ENCODE results near the gene ZNF44. TPM values are rescaled to one million over a fixed set of nuclear protein-coding genes. Genes with fewer than 3 reads are reported as not detected.

ZNF44 gene
- polyA plus RNA-seq, 1 experiment = 4.8 TPM

DNA sequence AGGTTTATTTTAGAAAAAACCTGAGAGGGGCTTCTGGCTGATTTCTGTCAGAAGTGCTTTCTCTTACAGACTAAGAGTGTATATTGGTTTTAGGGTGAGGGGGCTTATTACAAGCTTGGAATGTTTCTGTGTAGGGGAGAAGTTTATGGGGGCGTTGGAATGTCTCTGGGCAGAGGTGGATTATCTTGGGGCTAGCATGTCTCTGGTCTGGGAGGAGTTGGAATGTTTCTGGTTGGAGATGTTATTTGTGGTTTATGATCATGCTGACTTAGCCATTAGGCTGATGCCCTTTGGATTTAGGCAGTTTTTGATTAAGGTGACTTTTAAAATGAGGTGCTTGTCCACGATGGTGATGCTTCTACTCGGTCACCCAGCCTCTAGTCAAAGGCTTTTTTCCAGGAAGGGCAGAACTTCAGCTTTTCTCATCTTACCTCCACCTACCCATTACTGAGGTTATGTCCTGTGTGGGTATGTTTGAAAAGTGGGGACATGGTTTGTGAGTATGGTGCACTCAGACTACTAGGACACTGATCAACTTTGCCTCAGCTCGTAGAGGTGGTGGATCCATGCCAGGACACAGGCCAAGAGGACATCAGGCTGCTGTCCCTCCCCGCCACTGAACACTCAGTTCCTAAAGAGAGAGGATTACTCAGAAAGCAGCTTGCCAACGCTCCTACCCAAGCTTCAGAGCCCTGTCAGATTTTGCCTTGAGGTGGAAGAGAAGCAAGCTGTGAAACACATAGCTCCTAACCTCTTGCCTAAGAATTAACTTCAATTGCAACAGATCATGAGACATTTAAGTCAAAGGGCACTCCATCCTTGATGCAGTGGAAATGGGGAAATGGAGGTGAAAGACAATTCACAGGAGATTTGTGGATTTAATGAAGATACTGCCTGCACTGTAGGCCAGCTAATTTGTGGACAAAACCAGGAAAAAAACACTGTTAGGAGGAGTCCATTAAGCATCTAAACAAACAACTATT is 63.6 kb downstream of the ZNF44 start:
- ChIA-PET CTCF (interaction anchor here (0.6 kb wide), 1 partner anchor 310 kb away, joined by 3 read pairs; no protein-coding TSS in a partner anchor), POLR2A (no interaction called here)
- H3K9me3 ChIP-seq (ENCODE audit: control insufficient read depth, insufficient read depth, low read length) = peaks cover 21% of the 10 kb centered on the region
- no peak overlapping the region for H3K4me3 ChIP-seq (ENCODE audit: low read depth, low read length)
- TF ChIP-seq, protein P1, sequence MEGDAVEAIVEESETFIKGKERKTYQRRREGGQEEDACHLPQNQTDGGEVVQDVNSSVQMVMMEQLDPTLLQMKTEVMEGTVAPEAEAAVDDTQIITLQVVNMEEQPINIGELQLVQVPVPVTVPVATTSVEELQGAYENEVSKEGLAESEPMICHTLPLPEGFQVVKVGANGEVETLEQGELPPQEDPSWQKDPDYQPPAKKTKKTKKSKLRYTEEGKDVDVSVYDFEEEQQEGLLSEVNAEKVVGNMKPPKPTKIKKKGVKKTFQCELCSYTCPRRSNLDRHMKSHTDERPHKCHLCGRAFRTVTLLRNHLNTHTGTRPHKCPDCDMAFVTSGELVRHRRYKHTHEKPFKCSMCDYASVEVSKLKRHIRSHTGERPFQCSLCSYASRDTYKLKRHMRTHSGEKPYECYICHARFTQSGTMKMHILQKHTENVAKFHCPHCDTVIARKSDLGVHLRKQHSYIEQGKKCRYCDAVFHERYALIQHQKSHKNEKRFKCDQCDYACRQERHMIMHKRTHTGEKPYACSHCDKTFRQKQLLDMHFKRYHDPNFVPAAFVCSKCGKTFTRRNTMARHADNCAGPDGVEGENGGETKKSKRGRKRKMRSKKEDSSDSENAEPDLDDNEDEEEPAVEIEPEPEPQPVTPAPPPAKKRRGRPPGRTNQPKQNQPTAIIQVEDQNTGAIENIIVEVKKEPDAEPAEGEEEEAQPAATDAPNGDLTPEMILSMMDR (IDR thresholded peaks at IDR 0.05; ENCODE audit: low read depth, low read length) = no peak
- H3K27ac ChIP-seq (ENCODE audit: low read depth, low read length) = no peak overlapping the region
- no peak for DNase-seq (ENCODE audit: low read depth, low spot score)
- no peaks in the 10 kb centered on the region for H3K27me3 ChIP-seq (ENCODE audit: control insufficient read depth, insufficient read depth, low read length)

- H3K4me3 ChIP-seq (ENCODE audit: low read depth, low read length) = no peak overlapping the region
- ChIA-PET CTCF (no interaction called here), POLR2A (no interaction called here)
- H3K27ac ChIP-seq (ENCODE audit: low read depth, low read length) = no peak overlapping the region
- peaks cover 16% of the 10 kb centered on the region for H3K9me3 ChIP-seq (ENCODE audit: control insufficient read depth, insufficient read depth, low read length)
- no peaks in the 10 kb centered on the region for H3K27me3 ChIP-seq (ENCODE audit: control insufficient read depth, insufficient read depth, low read length)
- no peak for DNase-seq (ENCODE audit: low read depth, low spot score)
- TF ChIP-seq, protein P1 (IDR thresholded peaks at IDR 0.05; ENCODE audit: low read depth, low read length) = no peak
Observed at GRCh38 chr19:12229990-12230389, 64.7 kb downstream of the ZNF44 start.

DNA sequence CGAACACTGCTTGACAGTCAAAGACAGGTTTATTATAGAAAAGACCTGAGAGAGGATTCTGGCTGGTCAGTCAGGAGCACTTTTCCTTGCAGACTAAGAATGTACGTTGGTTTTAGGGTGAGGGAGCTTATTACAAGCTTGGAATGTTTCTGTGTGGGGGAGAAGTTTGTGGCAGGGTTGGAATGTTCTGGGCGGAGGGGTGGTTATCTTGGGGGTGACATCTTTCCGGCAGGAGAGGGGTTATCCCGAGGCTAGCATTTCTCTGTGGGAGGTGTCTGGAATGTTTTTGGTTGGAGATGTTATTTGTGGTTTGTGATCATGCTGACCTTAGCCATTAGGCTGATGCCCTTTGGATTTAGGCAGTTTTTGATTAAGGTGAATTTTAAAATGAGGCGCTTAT is 70.0 kb downstream of the ZNF44 start:
- H3K27me3 ChIP-seq (ENCODE audit: control insufficient read depth, insufficient read depth, low read length) = no peaks in the 10 kb centered on the region
- H3K27ac ChIP-seq (ENCODE audit: low read depth, low read length) = no peak overlapping the region
- no peak for DNase-seq (ENCODE audit: low read depth, low spot score)
- TF ChIP-seq, protein P1 (IDR thresholded peaks at IDR 0.05; ENCODE audit: low read depth, low read length) = no peak
- CTCF ChIA-PET = no interaction called here
- H3K4me3 ChIP-seq (ENCODE audit: low read depth, low read length) = no peak overlapping the region
- POLR2A ChIA-PET = no interaction called here
- peaks cover 20% of the 10 kb centered on the region for H3K9me3 ChIP-seq (ENCODE audit: control insufficient read depth, insufficient read depth, low read length)

DNA sequence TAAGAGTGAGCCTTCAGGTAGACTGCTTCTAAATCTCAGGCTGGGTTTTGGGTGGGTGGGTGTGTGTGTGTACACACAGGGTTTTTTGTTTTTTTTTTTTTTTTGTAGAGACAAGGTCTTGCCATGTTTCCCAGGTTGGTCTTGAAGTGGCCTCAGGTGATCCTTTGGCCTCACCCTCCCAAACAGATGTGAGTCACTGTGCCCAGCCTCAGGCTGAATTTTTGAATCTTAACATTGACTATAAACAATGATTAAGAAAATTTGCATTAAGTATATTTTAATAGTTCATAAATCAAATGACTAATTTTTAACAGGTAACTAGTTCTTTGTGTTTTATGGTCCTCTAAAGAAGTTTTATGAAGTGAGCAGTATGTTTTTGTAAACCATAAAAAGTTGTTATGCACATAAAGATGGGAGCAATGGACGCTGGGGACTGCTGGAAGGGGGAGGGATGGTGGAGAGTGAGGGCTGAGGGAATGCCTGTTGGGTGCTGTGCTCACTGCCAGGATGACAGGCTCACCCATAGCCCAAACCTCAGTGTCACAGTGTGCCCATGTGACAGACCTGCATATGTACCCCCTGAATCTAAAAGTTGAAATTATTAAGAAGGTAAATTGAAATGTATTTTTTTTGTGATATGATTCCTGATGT is 71.6 kb downstream of the ZNF44 start:
- no peak overlapping the region for H3K4me3 ChIP-seq (ENCODE audit: low read depth, low read length)
- H3K9me3 ChIP-seq (ENCODE audit: control insufficient read depth, insufficient read depth, low read length) = peaks cover 23% of the 10 kb centered on the region
- ChIA-PET CTCF (no interaction called here), POLR2A (no interaction called here)
- H3K27ac ChIP-seq (ENCODE audit: low read depth, low read length) = no peak overlapping the region
- TF ChIP-seq, protein P1 (IDR thresholded peaks at IDR 0.05; ENCODE audit: low read depth, low read length) = no peak
- no peak for DNase-seq (ENCODE audit: low read depth, low spot score)
- H3K27me3 ChIP-seq (ENCODE audit: control insufficient read depth, insufficient read depth, low read length) = no peaks in the 10 kb centered on the region

Other genes starting within 250 kb of the ZNF44 start
- gene ZNF878, start 241.9 kb downstream of the ZNF44 start, polyA plus RNA-seq (2011; rRNA removed) = 0.12 and 0.15 TPM in 2 replicates
- 4.5 and 6.9 TPM in 2 replicates for gene ZNF844, start 230.2 kb downstream of the ZNF44 start, polyA plus RNA-seq (2011; rRNA removed)
- 2.4 and 2.7 TPM in 2 replicates for gene ZNF20, start 154.5 kb downstream of the ZNF44 start, polyA plus RNA-seq (2011; rRNA removed)
- gene ZNF625, start 138.1 kb downstream of the ZNF44 start, polyA plus RNA-seq (2011; rRNA removed) = 3.3 and 3.4 TPM in 2 replicates
- 3.5 and 4.0 TPM in 2 replicates for gene ZNF136, start 131.8 kb downstream of the ZNF44 start, polyA plus RNA-seq (2011; rRNA removed)
- 1.8 and 2.3 TPM in 2 replicates for gene ZNF563, start 38.8 kb upstream of the ZNF44 start, polyA plus RNA-seq (2011; rRNA removed)
- gene ZNF442, start 70.8 kb upstream of the ZNF44 start, polyA plus RNA-seq (2011; rRNA removed) = 1.2 and 1.4 TPM in 2 replicates
- gene ZNF799, start 106.4 kb upstream of the ZNF44 start, polyA plus RNA-seq (2011; rRNA removed) = 0.97 and 1.2 TPM in 2 replicates
- gene ZNF443, start 146.1 kb upstream of the ZNF44 start, polyA plus RNA-seq (2011; rRNA removed) = 1.1 and 1.7 TPM in 2 replicates
- 1.4 and 1.7 TPM in 2 replicates for gene ZNF709, start 189.9 kb upstream of the ZNF44 start, polyA plus RNA-seq (2011; rRNA removed)

All from AG04450 (cell line).